ENCODE data around the gene CLEC16A.
"Not testable (repeated sequence)": the region's sequence is repeated elsewhere in the genome, so short reads cannot be mapped to it uniquely, and the experiment has no call there.

The CLEC16A gene

GRCh38 chr16:11098601-11099390 lies 154.4 kb downstream of the CLEC16A start:
- no peak for DNase-seq (ENCODE audit: low read depth, low spot score)

GRCh38 chr16:11099672-11100205 lies 155.4 kb downstream of the CLEC16A start:
- no peak for DNase-seq (ENCODE audit: low read depth, low spot score)

- DNase-seq (ENCODE audit: low read depth, low spot score): no peak
These were observed 155.9 kb downstream of the CLEC16A start for GRCh38 chr16:11100239-11100750.

- DNase-seq (ENCODE audit: low read depth, low spot score): no peak
These were observed 156.9 kb downstream of the CLEC16A start for GRCh38 chr16:11101283-11101682.

- no peak for DNase-seq (ENCODE audit: low read depth, low spot score)
These were observed 157.5 kb downstream of the CLEC16A start for GRCh38 chr16:11101695-11102522.

- no peak for DNase-seq (ENCODE audit: low read depth, low spot score)
These were observed 158.1 kb downstream of the CLEC16A start for GRCh38 chr16:11102523-11102898.

GRCh38 chr16:11103301-11103700 lies 158.9 kb downstream of the CLEC16A start:
- not testable (repeated sequence) for DNase-seq (ENCODE audit: low read depth, low spot score)

- DNase-seq (ENCODE audit: low read depth, low spot score): no peak
These were observed 160.0 kb downstream of the CLEC16A start for GRCh38 chr16:11104168-11105037.

GRCh38 chr16:11105038-11105903 lies 160.9 kb downstream of the CLEC16A start:
- DNase-seq (ENCODE audit: low read depth, low spot score): no peak

- no peak for DNase-seq (ENCODE audit: low read depth, low spot score)
These were observed 162.4 kb downstream of the CLEC16A start for GRCh38 chr16:11106726-11107125.

- DNase-seq (ENCODE audit: low read depth, low spot score): no peak
These were observed 163.6 kb downstream of the CLEC16A start for GRCh38 chr16:11107780-11108465.

- DNase-seq (ENCODE audit: low read depth, low spot score): no peak
These were observed 164.1 kb downstream of the CLEC16A start for GRCh38 chr16:11108466-11108805.

GRCh38 chr16:11109566-11109965 lies 165.2 kb downstream of the CLEC16A start:
- DNase-seq (ENCODE audit: low read depth, low spot score): no peak

GRCh38 chr16:11111150-11111549 lies 166.8 kb downstream of the CLEC16A start:
- DNase-seq (ENCODE audit: low read depth, low spot score): no peak

- DNase-seq (ENCODE audit: low read depth, low spot score): no peak
These were observed 167.7 kb downstream of the CLEC16A start for GRCh38 chr16:11111856-11112634.

- DNase-seq (ENCODE audit: low read depth, low spot score): no peak
These were observed 168.5 kb downstream of the CLEC16A start for GRCh38 chr16:11112723-11113348.

- no peak for DNase-seq (ENCODE audit: low read depth, low spot score)
These were observed 170.2 kb downstream of the CLEC16A start for GRCh38 chr16:11114366-11115164.

Measured in activated naive CD8-positive, alpha-beta T cell treated with anti-CD3 and anti-CD28 coated beads, Interleukin-2, amount 50 U/mL, for 16 hours (primary cell).